ENCODE measurements around the gene CALN1.

CALN1 gene

DNA sequence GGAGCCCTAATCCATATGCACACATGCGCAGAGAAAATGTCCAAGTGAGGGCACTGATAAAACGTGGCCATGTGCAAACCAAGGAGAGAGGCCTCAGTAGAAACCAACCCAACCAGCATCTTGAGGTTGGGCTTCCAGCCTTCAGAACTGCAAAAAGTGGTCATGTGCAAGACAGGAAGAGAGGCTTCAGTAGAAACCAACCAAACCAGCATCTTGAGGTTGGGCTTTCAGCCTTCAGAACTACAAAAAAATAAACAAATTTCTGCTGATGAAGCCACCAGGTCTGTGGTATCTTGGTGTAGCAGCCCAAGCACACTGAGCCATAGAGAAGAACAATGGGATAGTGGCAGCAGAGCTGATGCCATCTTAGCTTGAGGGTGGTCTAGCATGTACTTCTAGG is 371.5 kb downstream of the CALN1 start:
- H3K4me3 ChIP-seq (ENCODE audit: low read depth, low read length) = no peak overlapping the region
- DNase-seq (ENCODE audit: low read depth) = no peak
- TF ChIP-seq CTCF (IDR thresholded peaks at IDR 0.05; ENCODE audit: insufficient read depth, low read depth, low read length, missing control alignments) = no peak

- H3K4me3 ChIP-seq (ENCODE audit: low read depth, low read length) = no peak overlapping the region
- no peak for DNase-seq (ENCODE audit: low read depth)
- TF ChIP-seq CTCF (IDR thresholded peaks at IDR 0.05; ENCODE audit: insufficient read depth, low read depth, low read length, missing control alignments) = no peak
These were observed 372.7 kb downstream of the CALN1 start for GRCh38 chr7:72039460-72039859.

GRCh38 chr7:72038022-72038732 is 374.0 kb downstream of the CALN1 start:
- no peak for TF ChIP-seq CTCF (IDR thresholded peaks at IDR 0.05; ENCODE audit: insufficient read depth, low read depth, low read length, missing control alignments)
- no peak for DNase-seq (ENCODE audit: low read depth)
- no peak overlapping the region for H3K4me3 ChIP-seq (ENCODE audit: low read depth, low read length)

DNA sequence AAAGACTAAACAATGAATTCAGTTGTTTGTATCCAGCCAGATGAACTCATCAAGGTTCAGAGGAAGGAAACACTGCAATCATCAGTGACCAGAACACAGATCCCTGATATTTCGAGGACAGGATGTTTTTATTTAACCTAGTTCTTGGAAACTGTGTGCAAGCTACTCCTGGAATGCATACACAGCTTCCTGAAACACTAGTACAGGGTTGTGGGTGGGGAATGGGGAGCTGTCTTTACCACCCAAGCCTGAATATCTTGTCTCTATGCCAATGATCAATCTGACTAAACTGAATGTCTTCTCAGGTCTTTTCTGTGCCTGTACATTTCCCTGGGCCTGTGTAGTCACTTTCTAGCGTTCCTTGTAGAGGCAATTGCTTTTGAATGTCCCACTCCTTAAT is 374.6 kb downstream of the CALN1 start:
- no peak overlapping the region for H3K4me3 ChIP-seq (ENCODE audit: low read depth, low read length)
- no peak for DNase-seq (ENCODE audit: low read depth)
- TF ChIP-seq CTCF (IDR thresholded peaks at IDR 0.05; ENCODE audit: insufficient read depth, low read depth, low read length, missing control alignments) = no peak

DNA sequence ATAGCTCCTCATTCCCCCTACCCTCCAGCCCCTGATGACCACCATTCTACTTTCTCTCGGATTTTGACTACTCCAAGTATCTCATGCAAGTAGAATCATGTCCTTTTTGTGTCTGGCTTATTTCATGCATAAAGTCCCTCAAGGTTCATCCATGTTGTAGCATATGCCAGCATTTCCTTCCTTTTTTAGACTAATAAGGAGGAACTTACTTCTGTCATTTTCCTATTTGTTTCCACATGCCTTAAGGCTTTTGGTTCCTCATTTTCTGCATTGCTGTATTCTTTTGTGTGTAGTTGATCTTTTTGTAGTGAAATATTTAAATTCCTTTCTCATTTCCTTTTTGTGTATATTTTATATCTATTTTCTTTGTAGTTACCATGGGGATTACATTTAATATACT is 376.9 kb downstream of the CALN1 start:
- no peak for DNase-seq (ENCODE audit: low read depth)
- H3K4me3 ChIP-seq (ENCODE audit: low read depth, low read length) = no peak overlapping the region
- TF ChIP-seq CTCF (IDR thresholded peaks at IDR 0.05; ENCODE audit: insufficient read depth, low read depth, low read length, missing control alignments) = no peak

- H3K4me3 ChIP-seq (ENCODE audit: low read depth, low read length) = no peak overlapping the region
- DNase-seq (ENCODE audit: low read depth) = no peak
- no peak for TF ChIP-seq CTCF (IDR thresholded peaks at IDR 0.05; ENCODE audit: insufficient read depth, low read depth, low read length, missing control alignments)
These were observed 379.2 kb downstream of the CALN1 start for GRCh38 chr7:72032934-72033333.
